K562 (cell line): Measurements from ENCODE around the gene CLIP1. TPM values are rescaled to one million over a fixed set of nuclear protein-coding genes. Genes with fewer than 3 reads are reported as not detected.
A peak's percentile ranks its signal among the peaks of the same experiment; 100 is the strongest.

Experiments
- AFF4 ChIP-seq: sonication (generic); formaldehyde crosslinking; IDR thresholded peaks from 2 replicates; pipeline ENCODE4 v1.8.0; 2023; ENCODE audit warnings: mild to moderate bottlenecking, missing genetic modification reagents
- ARNT ChIP-seq, 2 experiments: fragments of 450-650 bp; IDR thresholded peaks; 2 replicates each; pipeline ENCODE4 v1.6.1; 2016; ENCODE audit warnings: mild to moderate bottlenecking in 1 of 2
- ETS2 ChIP-seq: IDR thresholded peaks from 2 replicates; pipeline ENCODE4 v1.6.1; 2016; ENCODE audit warnings: borderline replicate concordance, missing genetic modification characterization, mild to moderate bottlenecking, moderate library complexity, missing compliant biosample characterization; ENCODE audit not compliant: poor library complexity, severe bottlenecking
- HNRNPL ChIP-seq: fragments of 200-400 bp; formaldehyde crosslinking; IDR thresholded peaks from 2 replicates; pipeline ENCODE4 v1.6.1; 2017; ENCODE audit warnings: low read depth, mild to moderate bottlenecking, low read length
- MTA1 ChIP-seq: fragments of 450-650 bp; IDR thresholded peaks from 2 replicates; pipeline ENCODE4 v1.6.1; 2017; ENCODE audit warnings: borderline replicate concordance
- NELFE ChIP-seq: IDR thresholded peaks from 2 replicates; pipeline ENCODE4 v1.6.1; 2011; ENCODE audit warnings: mild to moderate bottlenecking; ENCODE audit not compliant: insufficient read depth, insufficient read length
- NFIX ChIP-seq: fragments of 250-450 bp; sonication (Bioruptor Pico); IDR thresholded peaks from 2 replicates; pipeline ENCODE4 v1.4.0; 2020; ENCODE audit warnings: low read depth, mild to moderate bottlenecking, moderate library complexity
- NONO ChIP-seq, 2 experiments: fragments of 200-400 bp in 1 of 2; fragments of 450-650 bp in 1 of 2; formaldehyde crosslinking in 1 of 2; IDR thresholded peaks; 2 replicates each; pipeline ENCODE4 v1.6.1; 2017; ENCODE audit warnings: low read depth in 2 of 2, mild to moderate bottlenecking in 2 of 2, moderate library complexity in 2 of 2, low read length in 1 of 2
- RBM22 ChIP-seq: fragments of 200-400 bp; formaldehyde crosslinking; IDR thresholded peaks from 2 replicates; pipeline ENCODE4 v1.6.1; 2018; ENCODE audit warnings: low read length, low read depth; ENCODE audit not compliant: poor library complexity, severe bottlenecking
- SAFB ChIP-seq: fragments of 200-400 bp; formaldehyde crosslinking; IDR thresholded peaks from 2 replicates; pipeline ENCODE4 v1.6.1; 2017; ENCODE audit warnings: low read depth, low read length, borderline replicate concordance
- SLC30A9 ChIP-seq: fragments of 250-450 bp; sonication (Bioruptor Pico); IDR thresholded peaks from 2 replicates; pipeline ENCODE4 v1.8.0; 2022; ENCODE audit warnings: mild to moderate bottlenecking, moderate library complexity
- SOX6 ChIP-seq: fragments of 450-650 bp; IDR thresholded peaks from 2 replicates; pipeline ENCODE4 v1.6.1; 2014; ENCODE audit warnings: mild to moderate bottlenecking
- TBL1XR1 ChIP-seq, 2 experiments: IDR thresholded peaks; 2 replicates each; pipeline ENCODE4 v1.6.1; 2012; ENCODE audit warnings: improper control_type of control experiment in 2 of 2, low read length in 2 of 2, mild to moderate bottlenecking in 1 of 2
- THAP12 ChIP-seq: fragments of 250-450 bp; sonication (Bioruptor Pico); IDR thresholded peaks from 2 replicates; pipeline ENCODE4 v1.9.0; 2021; ENCODE audit warnings: mild to moderate bottlenecking, inconsistent platforms
- USF2 ChIP-seq: sonication (generic); formaldehyde crosslinking; IDR thresholded peaks from 2 replicates; pipeline ENCODE4 v1.5.0; 2020; ENCODE audit warnings: missing genetic modification reagents
- ZNF274 ChIP-seq: IDR thresholded peaks from 2 replicates; pipeline ENCODE4 v1.6.1; 2011; ENCODE audit warnings: low read depth, mild to moderate bottlenecking, low read length, moderate library complexity, borderline replicate concordance
- ZNF79 ChIP-seq: fragments of 250-450 bp; sonication (Bioruptor Pico); IDR thresholded peaks from 2 replicates; pipeline ENCODE4 v1.4.0; 2020; ENCODE audit warnings: low read depth, mild to moderate bottlenecking, moderate library complexity
- polyA plus RNA-seq, 8 experiments: library from polyadenylated mRNA; depleted of rRNA in 4 of 8; stranded (reverse) in 5 of 8; unstranded in 3 of 8; fragments of >200 nt; fragmentation: Nextera tagmentation in 2 of 8; fragmentation: Illumina TruSeq in 1 of 8; extraction: Ambion mirVana in 2 of 8; extraction: Trizol in 1 of 8; gene quantifications; 2 replicates each; pipeline versions ENCODE4 v1.2.1 to v1.2.3, GENCODE V29; 2011 to 2014; ENCODE audit warnings: inconsistent platforms in 1 of 8, missing spikeins in 1 of 8
- total RNA-seq, 7 experiments: library from RNA; depleted of rRNA in 6 of 7; stranded (reverse); fragments of >200 nt in 6 of 7; fragmentation: Illumina TruSeq in 2 of 7; extraction: Trizol in 2 of 7; gene quantifications; 2 replicates each; pipeline versions ENCODE4 v1.2.1 to v1.2.3, GENCODE V29; 2011 to 2021; ENCODE audit warnings: low replicate concordance in 1 of 7

The CLIP1 gene
- total and polyA plus RNA-seq, 9 of the 15 experiments (the other 6 are each of a cell fraction or from before 2014, with no cell fraction given) = 5.8 to 33.9 (median 27.6) TPM

- TF ChIP-seq SAFB = no peak
- TF ChIP-seq ZNF79 (CRISPR knock-in tag) = no peak
- TF ChIP-seq NELFE = no peak
- TF ChIP-seq NFIX (CRISPR knock-in tag) = no peak
- no peak for TF ChIP-seq SLC30A9 (CRISPR knock-in tag)
- TF ChIP-seq SOX6 = 0 out of 2 replicates have a peak, but pooled peaks have one; percentile 11
- TF ChIP-seq HNRNPL = no peak
- no peak for TF ChIP-seq MTA1
- TF ChIP-seq ETS2 (tag) = no peak
- no peak for TF ChIP-seq USF2 (CRISPR knock-in tag)
- TF ChIP-seq ZNF274 = no peak
- TF ChIP-seq RBM22 = no peak
- TF ChIP-seq NONO (IDR thresholded peaks at IDR 0.05; ENCODE audit: low read depth in 2 of 2, low read length in 1 of 2) = no peak
- no peak for TF ChIP-seq THAP12
- peak in 1 of 2 experiments; percentile 51; a peak in 2 of 4 replicates for TF ChIP-seq ARNT (IDR thresholded peaks at IDR 0.05)
- no peak; the same call in 1 of the 2 replicates for TF ChIP-seq AFF4 (CRISPR knock-in tag)
- TF ChIP-seq TBL1XR1 (IDR thresholded peaks at IDR 0.05; ENCODE audit: low read length in 2 of 2) = peak in 1 of 2 experiments; percentile 85; a peak in 1 of 4 replicates
Observed at GRCh38 chr12:122399592-122400373, 22.7 kb downstream of the CLIP1 start (continued).
